NB4 (cell line): Measurements from ENCODE around the gene SLFN11.

Experiments used
- POLR2A ChIP-seq: IDR thresholded peaks from 2 replicates; pipeline ENCODE4 v1.6.1; 2011; ENCODE audit warnings: mild to moderate bottlenecking; ENCODE audit not compliant: insufficient read length; ENCODE audit errors: extremely low read depth
- TF ChIP-seq, protein P1 (sequence below): IDR thresholded peaks from one replicate; pipeline ENCODE4 v1.5.1; 2012; ENCODE audit warnings: low read depth, low read length
- TF ChIP-seq, protein P2 (sequence below): IDR thresholded peaks from 2 replicates; pipeline ENCODE4 v1.6.1; 2011; ENCODE audit warnings: low read depth, low read length

DNA sequence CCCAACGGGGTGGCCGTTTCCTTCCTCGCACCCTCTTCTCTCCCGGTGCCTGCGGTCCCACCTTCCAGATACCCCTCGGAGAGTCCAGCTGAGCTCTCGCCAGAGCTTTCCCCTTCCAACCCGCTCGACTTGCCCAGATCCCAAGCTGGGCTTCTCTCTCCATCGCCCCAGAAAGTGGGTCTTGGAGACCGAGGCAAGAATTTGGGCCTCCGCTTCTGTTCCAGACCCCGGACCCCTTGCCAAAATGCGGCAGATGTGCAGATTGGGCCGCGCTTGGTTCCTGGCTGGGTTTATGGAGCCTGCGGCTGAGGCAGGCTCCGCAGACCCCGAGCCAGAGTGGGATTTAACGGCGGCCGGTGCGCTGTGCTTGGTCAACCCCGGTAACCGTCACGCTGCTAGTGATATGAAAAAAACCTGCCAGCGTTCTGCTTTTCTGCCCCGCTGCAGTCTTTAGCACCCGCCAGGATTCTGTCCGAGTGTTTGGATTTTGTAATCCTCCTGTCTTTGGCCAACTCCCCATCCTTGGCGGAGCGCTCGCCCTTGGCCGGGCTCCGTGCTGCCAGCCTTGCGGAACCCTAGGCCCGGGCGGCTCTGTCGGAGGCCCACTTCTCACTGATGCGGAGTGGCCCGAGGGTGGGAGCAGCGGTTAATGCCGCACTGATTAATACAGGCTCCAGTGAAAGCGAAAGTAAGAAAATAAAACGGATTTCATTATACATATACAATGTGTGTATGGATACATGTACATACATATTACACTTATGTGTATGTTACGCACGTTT, 754 bp upstream of the SLFN11 start:
- TF ChIP-seq, protein P1, sequence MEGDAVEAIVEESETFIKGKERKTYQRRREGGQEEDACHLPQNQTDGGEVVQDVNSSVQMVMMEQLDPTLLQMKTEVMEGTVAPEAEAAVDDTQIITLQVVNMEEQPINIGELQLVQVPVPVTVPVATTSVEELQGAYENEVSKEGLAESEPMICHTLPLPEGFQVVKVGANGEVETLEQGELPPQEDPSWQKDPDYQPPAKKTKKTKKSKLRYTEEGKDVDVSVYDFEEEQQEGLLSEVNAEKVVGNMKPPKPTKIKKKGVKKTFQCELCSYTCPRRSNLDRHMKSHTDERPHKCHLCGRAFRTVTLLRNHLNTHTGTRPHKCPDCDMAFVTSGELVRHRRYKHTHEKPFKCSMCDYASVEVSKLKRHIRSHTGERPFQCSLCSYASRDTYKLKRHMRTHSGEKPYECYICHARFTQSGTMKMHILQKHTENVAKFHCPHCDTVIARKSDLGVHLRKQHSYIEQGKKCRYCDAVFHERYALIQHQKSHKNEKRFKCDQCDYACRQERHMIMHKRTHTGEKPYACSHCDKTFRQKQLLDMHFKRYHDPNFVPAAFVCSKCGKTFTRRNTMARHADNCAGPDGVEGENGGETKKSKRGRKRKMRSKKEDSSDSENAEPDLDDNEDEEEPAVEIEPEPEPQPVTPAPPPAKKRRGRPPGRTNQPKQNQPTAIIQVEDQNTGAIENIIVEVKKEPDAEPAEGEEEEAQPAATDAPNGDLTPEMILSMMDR = no peak
- TF ChIP-seq, protein P2, sequence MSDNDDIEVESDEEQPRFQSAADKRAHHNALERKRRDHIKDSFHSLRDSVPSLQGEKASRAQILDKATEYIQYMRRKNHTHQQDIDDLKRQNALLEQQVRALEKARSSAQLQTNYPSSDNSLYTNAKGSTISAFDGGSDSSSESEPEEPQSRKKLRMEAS = no peak
- TF ChIP-seq POLR2A = peak; percentile 45
